Activated T-cell treated with anti-CD3 and anti-CD28 coated beads, Interleukin-2, amount 50 U/mL, for 72 hours (primary cell): ENCODE results near the gene TOB1. TPM values are rescaled to one million over a fixed set of nuclear protein-coding genes. Genes with fewer than 3 reads are reported as not detected.

Experiments used
- ATAC-seq, 2 donors: fragments of 150-1000 bp; cut with Tn5 transposase; replicated peaks in 1 of 2; 2 replicates each; pipeline ENCODE4 v1.10.0; 2021; ENCODE audit warnings: moderate library complexity in 2 of 2, mild to moderate bottlenecking in 1 of 2
- DNase-seq, 2 donors: peaks; one replicate each; pipeline ENCODE4 v3.0.0; 2021 to 2022; ENCODE audit warnings: mixed read lengths in 1 of 2
- H3K27ac Mint-ChIP-seq: one replicate; pipeline ENCODE4 v1.8.0; 2022; ENCODE audit warnings: mild to moderate bottlenecking, moderate library complexity, mixed read lengths
- H3K27me3 Mint-ChIP-seq: one replicate; pipeline ENCODE4 v1.8.0; 2022; ENCODE audit warnings: low read depth, mixed read lengths
- H3K36me3 Mint-ChIP-seq, 2 donors: one replicate each; pipeline ENCODE4 v1.8.0; 2022; ENCODE audit warnings: mixed read lengths in 2 of 2, mild to moderate bottlenecking in 1 of 2; ENCODE audit not compliant: insufficient read depth in 2 of 2
- H3K4me1 Mint-ChIP-seq: one replicate; pipeline ENCODE4 v1.8.0; 2022; ENCODE audit warnings: low read depth, mixed read lengths
- H3K4me3 Mint-ChIP-seq, 2 donors: one replicate each; pipeline ENCODE4 v1.8.0; 2022; ENCODE audit warnings: mild to moderate bottlenecking in 2 of 2, mixed read lengths in 2 of 2, moderate library complexity in 2 of 2
- H3K9me3 Mint-ChIP-seq, 2 donors: one replicate each; pipeline ENCODE4 v1.8.0; 2022; ENCODE audit warnings: mixed read lengths in 2 of 2
- total RNA-seq, 2 donors: library from RNA; stranded (reverse); gene quantifications; one replicate each; pipeline ENCODE4 v1.2.3, GENCODE V29; 2022

TOB1 gene
- total RNA-seq, 2 donors from 2014 or later: 57.3 to 68.9 TPM

- ATAC-seq: no peak
- peaks cover 2 to 4% of the 10 kb centered on the region in 2 donors for H3K9me3 Mint-ChIP-seq
- peaks cover 22% of the 10 kb centered on the region for H3K4me1 Mint-ChIP-seq
- H3K4me3 Mint-ChIP-seq: no peak overlapping the region
- H3K36me3 Mint-ChIP-seq: no peaks in the 10 kb centered on the region
- DNase-seq: no peak
- peaks cover 17% of the 10 kb centered on the region for H3K27me3 Mint-ChIP-seq
- H3K27ac Mint-ChIP-seq: no peak overlapping the region
Measured at GRCh38 chr17:50820651-50821050, 45.5 kb downstream of the TOB1 start.

- Mint-ChIP-seq H3K36me3 (no peaks in the 10 kb centered on the region), H3K4me1 (peaks cover 22% of the 10 kb centered on the region), H3K4me3 (no peak overlapping the region), H3K27me3 (peaks cover 17% of the 10 kb centered on the region), H3K9me3 (peaks cover 2 to 4% of the 10 kb centered on the region in 2 donors), H3K27ac (no peak overlapping the region)
- DNase-seq (peak in 1 of 2 donors; percentile 16), ATAC-seq (peak; percentile 57 to 61)
Measured at GRCh38 chr17:50818921-50819657, 47.1 kb downstream of the TOB1 start.

- H3K4me1 Mint-ChIP-seq: peaks cover 22% of the 10 kb centered on the region
- ATAC-seq (no peak), DNase-seq (no peak)
- H3K27me3 Mint-ChIP-seq: peaks cover 17% of the 10 kb centered on the region
- no peaks in the 10 kb centered on the region for H3K9me3 Mint-ChIP-seq
- no peaks in the 10 kb centered on the region for H3K36me3 Mint-ChIP-seq
- no peak overlapping the region for H3K27ac Mint-ChIP-seq
- no peak overlapping the region for H3K4me3 Mint-ChIP-seq
Measured at GRCh38 chr17:50818261-50818660, 47.9 kb downstream of the TOB1 start.

GRCh38 chr17:50817838-50818237 lies 48.3 kb downstream of the TOB1 start:
- H3K4me3 Mint-ChIP-seq: no peak overlapping the region
- ATAC-seq: no peak
- H3K27me3 Mint-ChIP-seq: peaks cover 17% of the 10 kb centered on the region
- peaks cover 22% of the 10 kb centered on the region for H3K4me1 Mint-ChIP-seq
- no peak for DNase-seq
- no peaks in the 10 kb centered on the region for H3K9me3 Mint-ChIP-seq
- no peaks in the 10 kb centered on the region for H3K36me3 Mint-ChIP-seq
- H3K27ac Mint-ChIP-seq: no peak overlapping the region

- Mint-ChIP-seq H3K4me3 (peak overlapping the region in 1 of 2 donors; percentile 33), H3K27me3 (peaks cover 17% of the 10 kb centered on the region), H3K4me1 (peaks cover 22% of the 10 kb centered on the region), H3K9me3 (no peaks in the 10 kb centered on the region), H3K36me3 (no peaks in the 10 kb centered on the region), H3K27ac (no peak overlapping the region)
- ATAC-seq: peak; percentile 66 to 75
- DNase-seq: peak; percentile 61 to 74
Measured at GRCh38 chr17:50816771-50817751, 49.1 kb downstream of the TOB1 start.

GRCh38 chr17:50816271-50816670 lies 49.9 kb downstream of the TOB1 start:
- Mint-ChIP-seq H3K9me3 (no peaks in the 10 kb centered on the region), H3K27me3 (peaks cover 17% of the 10 kb centered on the region), H3K36me3 (no peaks in the 10 kb centered on the region), H3K4me3 (no peak overlapping the region), H3K27ac (no peak overlapping the region), H3K4me1 (peaks cover 16% of the 10 kb centered on the region)
- ATAC-seq (no peak), DNase-seq (no peak)

- no peak for ATAC-seq
- no peak overlapping the region for H3K4me3 Mint-ChIP-seq
- H3K4me1 Mint-ChIP-seq: peaks cover 16% of the 10 kb centered on the region
- peaks cover 17% of the 10 kb centered on the region for H3K27me3 Mint-ChIP-seq
- no peak for DNase-seq
- no peak overlapping the region for H3K27ac Mint-ChIP-seq
- no peaks in the 10 kb centered on the region for H3K9me3 Mint-ChIP-seq
- H3K36me3 Mint-ChIP-seq: no peaks in the 10 kb centered on the region
Measured at GRCh38 chr17:50815400-50815799, 50.8 kb downstream of the TOB1 start.

GRCh38 chr17:50813583-50813982 lies 52.6 kb downstream of the TOB1 start:
- no peak for DNase-seq
- H3K27ac Mint-ChIP-seq: no peak overlapping the region
- H3K9me3 Mint-ChIP-seq: no peaks in the 10 kb centered on the region
- ATAC-seq: no peak
- no peak overlapping the region for H3K4me3 Mint-ChIP-seq
- peaks cover 9% of the 10 kb centered on the region for H3K27me3 Mint-ChIP-seq
- no peaks in the 10 kb centered on the region for H3K36me3 Mint-ChIP-seq
- peaks cover 8% of the 10 kb centered on the region for H3K4me1 Mint-ChIP-seq

Other genes with a start within 250 kb of the TOB1 start
- not detected for gene ABCC3, start 231.5 kb downstream of the TOB1 start, total RNA-seq
- gene ANKRD40, start 158.4 kb downstream of the TOB1 start, total RNA-seq: 10 to 100 TPM; 36.4 to 37.8 TPM
- 100 to 1,000 TPM; 148 to 190 TPM for gene LUC7L3, start 146.8 kb downstream of the TOB1 start, total RNA-seq
- not detected for gene ANKRD40CL, start 98.8 kb downstream of the TOB1 start, total RNA-seq
- gene WFIKKN2, start 30.8 kb downstream of the TOB1 start, total RNA-seq: not detected